GM12878 (cell line): Measurements from ENCODE around the gene VGF. TPM values are rescaled to one million over a fixed set of nuclear protein-coding genes. Genes with fewer than 3 reads are reported as not detected.
A peak's percentile ranks its signal among the peaks of the same experiment; 100 is the strongest.
"Not testable (repeated sequence)": the region's sequence is repeated elsewhere in the genome, so short reads cannot be mapped to it uniquely, and the experiment has no call there.

ENCODE experiments used
- ATAC-seq: fragments of 200-7000 bp; cut with Tn5 transposase; 3 replicates; pipeline ENCODE4 v1.9.1; 2020; ENCODE audit warnings: mild to moderate bottlenecking, moderate library complexity
- BruUV-seq: library from RNA; stranded (reverse); fragments of 400-500 nt; replicated peaks from 2 replicates; lab custom pipeline; 2021; lab: Mats Ljungman, UMichigan
- CTCF ChIA-PET: fragments of 300-600 bp; sonication (Branson Sonifier 250); formaldehyde crosslinking; extraction: SDS; loops from one replicate; lab custom pipeline; 2021; ENCODE audit warnings: inconsistent platforms; lab: Yijun Ruan, JAX
- POLR2A ChIA-PET: fragments of 350-600 bp; formaldehyde crosslinking; extraction: SDS; loops from one replicate; lab custom pipeline; 2021; ENCODE audit warnings: inconsistent platforms; lab: Charles Lee
- RAD21 ChIA-PET: fragments of 300-600 bp; sonication (Branson Sonifier 250); formaldehyde crosslinking; loops from one replicate; lab custom pipeline; 2023; ENCODE audit warnings: antibody characterized with exemption; ENCODE audit not compliant: unreplicated experiment; lab: Charles Lee
- SMC1A ChIA-PET: fragments of 300-600 bp; sonication (Branson Sonifier 250); formaldehyde crosslinking; loops from one replicate; lab custom pipeline; 2023; ENCODE audit not compliant: unreplicated experiment, uncharacterized antibody; lab: Charles Lee
- DNase-seq: peaks from one replicate; pipeline ENCODE4 v3.0.0-alpha.2; 2011; ENCODE audit warnings: low read depth, low spot score
- FAIRE-seq: peaks from 3 replicates; lab custom pipeline; 2011; peaks lifted over from hg19 to GRCh38; lab: Jason Lieb, UNC
- H2AFZ ChIP-seq: 2 replicates; pipeline ENCODE4 v1.6.0; 2011; ENCODE audit warnings: low read depth, low read length, control low read depth; ENCODE audit not compliant: control insufficient read depth
- H3K27ac ChIP-seq: 2 replicates; pipeline ENCODE4 v1.5.1; 2011; ENCODE audit warnings: control low read depth; ENCODE audit not compliant: control insufficient read depth, insufficient read depth
- H3K27me3 ChIP-seq, 2 experiments: replicated peaks in 1 of 2; 2 replicates each; pipeline versions ENCODE4 v1.6.0 to v1.6.1; 2011; ENCODE audit warnings: low read length in 1 of 2; ENCODE audit not compliant: control insufficient read depth in 2 of 2, insufficient read depth in 2 of 2
- H3K36me3 ChIP-seq, 2 experiments: 2 replicates each; pipeline ENCODE4 v1.5.1; 2011; ENCODE audit warnings: low read length in 1 of 2; ENCODE audit not compliant: control insufficient read depth in 2 of 2, insufficient read depth in 2 of 2
- H3K4me1 ChIP-seq: 2 replicates; pipeline ENCODE4 v1.6.1; 2011; ENCODE audit warnings: mild to moderate bottlenecking, low read length, moderate library complexity, mixed read lengths; ENCODE audit not compliant: control insufficient read depth, insufficient read depth
- H3K4me2 ChIP-seq: 2 replicates; pipeline ENCODE4 v1.6.0; 2011; ENCODE audit warnings: control low read depth; ENCODE audit not compliant: control insufficient read depth, insufficient read depth
- H3K4me3 ChIP-seq: fragments of 200-600 bp; sonication (generic); 2 replicates; pipeline ENCODE4 v1.5.1; 2016
- H3K79me2 ChIP-seq: 2 replicates; pipeline ENCODE4 v1.6.0; 2011; ENCODE audit warnings: low read length; ENCODE audit not compliant: control insufficient read depth, insufficient read depth
- H3K9ac ChIP-seq: 2 replicates; pipeline ENCODE4 v1.8.0; 2011; ENCODE audit warnings: low read length, control low read depth, mixed read lengths; ENCODE audit not compliant: control insufficient read depth, insufficient read depth
- H3K9me3 ChIP-seq: replicated peaks from 3 replicates; pipeline ENCODE4 v1.5.1; 2011; ENCODE audit warnings: mild to moderate bottlenecking, low read length; ENCODE audit not compliant: control insufficient read depth, insufficient read depth
- H4K20me1 ChIP-seq: 2 replicates; pipeline ENCODE4 v1.6.0; 2011; ENCODE audit not compliant: control insufficient read depth, insufficient read depth
- HDAC2 ChIP-seq: fragments of 200-600 bp; sonication (generic); IDR thresholded peaks from 2 replicates; pipeline ENCODE4 v1.6.1; 2017
- MEF2B ChIP-seq: fragments of 450-650 bp; IDR thresholded peaks from 2 replicates; pipeline ENCODE4 v1.6.1; 2018; ENCODE audit warnings: mild to moderate bottlenecking, moderate library complexity; ENCODE audit not compliant: partially characterized antibody, poor library complexity, severe bottlenecking
- NFXL1 ChIP-seq: fragments of 450-650 bp; IDR thresholded peaks from 2 replicates; pipeline ENCODE4 v1.6.1; 2017; ENCODE audit warnings: antibody characterized with exemption, mild to moderate bottlenecking, borderline replicate concordance
- REST ChIP-seq: IDR thresholded peaks from 2 replicates; pipeline ENCODE4 v1.6.1; 2012; ENCODE audit warnings: mild to moderate bottlenecking, low read depth, low read length
- SUZ12 ChIP-seq: fragments of 200-600 bp; sonication (generic); IDR thresholded peaks from one replicate; pipeline ENCODE4 v1.6.1; 2018; ENCODE audit warnings: antibody characterized with exemption, mild to moderate bottlenecking; ENCODE audit not compliant: unreplicated experiment
- WGBS: methylation state at CpG from one replicate; pipeline ENCODE4 v1.1.6; 2016; ENCODE audit warnings: low lambda C conversion rate; ENCODE audit not compliant: insufficient replicate concordance, insufficient coverage; ENCODE audit errors: missing lambda C conversion rate; 5-methylcytosine and 5-hydroxymethylcytosine counted together
- in situ Hi-C: fragments of 300-500 bp; cut with MboI; formaldehyde crosslinking; loops from 9 replicates; pipeline ENCODE4 v1.14.3; 2018; ENCODE audit warnings: mixed read lengths
- intact Hi-C: fragments of 100-400 bp; cut with micrococcal nuclease; formaldehyde crosslinking; loops from one replicate; pipeline ENCODE4 v1.14.2; 2022; ENCODE audit not compliant: unreplicated experiment
- polyA plus RNA-seq, 11 experiments: library from polyadenylated mRNA; depleted of rRNA in 4 of 11; unstranded in 6 of 11; stranded (reverse) in 5 of 11; fragments of >200 nt; fragmentation: Nextera tagmentation in 4 of 11; fragmentation: Illumina TruSeq in 1 of 11; extraction: Ambion mirVana in 4 of 11; extraction: Trizol in 1 of 11; gene quantifications; 1 replicate in 1 of 11; 2 replicates in 10 of 11; pipeline versions ENCODE4 v1.2.1 to v1.2.3, GENCODE V29; 2011 to 2016; ENCODE audit warnings: inconsistent platforms in 2 of 11, missing spikeins in 2 of 11, low read depth in 1 of 11
- total RNA-seq, 4 experiments: library from RNA; depleted of rRNA in 3 of 4; stranded (reverse); fragments of >200 nt in 3 of 4; fragmentation: Illumina TruSeq in 1 of 4; extraction: Trizol in 1 of 4; gene quantifications; 2 replicates each; pipeline versions ENCODE4 v1.2.1 to v1.2.3, GENCODE V29; 2013 to 2021

VGF gene
- total and polyA plus RNA-seq, 10 of the 15 experiments (the other 5 are each of a cell fraction or from before 2014, with no cell fraction given) = 0.09 to 0.25 (median 0.17) TPM; not detected in 6

GRCh38 chr7:101206665-101207042 is 41.3 kb upstream of the VGF start (continued):
- TF ChIP-seq REST = no peak
- TF ChIP-seq SUZ12 = no peak

GRCh38 chr7:101205901-101206664 is 40.7 kb upstream of the VGF start:
- intact Hi-C loops = no loop called here
- Histone ChIP-seq H3K36me3 (peaks cover 0 to 3% of the 10 kb centered on the region in 2 experiments; a peak in 2 of 4 replicates), H4K20me1 (no peaks in the 10 kb centered on the region), H3K4me3 (no peak overlapping the region), H3K9me3 (no peaks in the 10 kb centered on the region), H3K27me3 (peaks cover 0 to 2% of the 10 kb centered on the region in 2 experiments; a peak in 2 of 4 replicates), H2AFZ (no peak overlapping the region), H3K4me1 (no peaks in the 10 kb centered on the region; the same call in 1 of the 2 replicates), H3K9ac (no peak overlapping the region)
- SMC1A ChIA-PET = no interaction called here
- DNase-seq (no peak), ATAC-seq (no peak)
- POLR2A ChIA-PET = interaction anchor here (1.1 to 1.5 kb wide), 2 partner anchors 12 to 46 kb away, joined by 3 to 4 read pairs; partner anchors contain the start of genes PLOD3 and ZNHIT1
- no TSS peak for BruUV-seq
- RAD21 ChIA-PET = no interaction called here
- no peak for TF ChIP-seq HDAC2
- no peak for TF ChIP-seq MEF2B
- no peak for TF ChIP-seq NFXL1
- TF ChIP-seq, all 136 proteins: peak for 0
- Histone ChIP-seq H3K4me2 (no peak overlapping the region), H3K27ac (no peak overlapping the region), H3K79me2 (no peaks in the 10 kb centered on the region)
- in situ Hi-C loops = no loop called here
- FAIRE-seq = no peak
- WGBS = 84% methylated on average over 32 of the region's 32 CpGs
- CTCF ChIA-PET = interaction anchor here (1.1 to 2.2 kb wide), 2 partner anchors 14 to 77 kb away, joined by 3 to 8 read pairs; no protein-coding TSS in a partner anchor

GRCh38 chr7:101203740-101204738 is 38.7 kb upstream of the VGF start:
- H3K79me2 ChIP-seq, H3K9me3 ChIP-seq, H3K4me2 ChIP-seq, H3K27me3 ChIP-seq, H4K20me1 ChIP-seq, RAD21 ChIA-PET, intact Hi-C loops, H3K27ac ChIP-seq, BruUV-seq, H3K4me3 ChIP-seq, H3K36me3 ChIP-seq, H2AFZ ChIP-seq, H3K4me1 ChIP-seq, DNase-seq, in situ Hi-C loops, H3K9ac ChIP-seq, ATAC-seq: not testable (repeated sequence)
- ChIA-PET CTCF (interaction anchor here (1.1 to 4.1 kb wide), 6 partner anchors 12 to 86 kb away, joined by 4 to 18 read pairs (median 6); partner anchors contain the start of genes FIS1, PLOD3 and ZNHIT1), SMC1A (interaction anchor here (1.7 kb wide), 1 partner anchor 13 kb away, joined by 5 read pairs; the partner anchor contains the start of genes PLOD3 and ZNHIT1), POLR2A (interaction anchor here (1.5 kb wide), 1 partner anchor 14 kb away, joined by 4 read pairs; the partner anchor contains the start of genes PLOD3 and ZNHIT1)
- FAIRE-seq = peak; percentile 75
- WGBS = 44% methylated on average over 22 of the region's 22 CpGs
